Testis (tissue), 2 donors: Measurements from ENCODE around the gene SMOC1.

Experiments used
- CTCF ChIP-seq, 3 experiments: fragments of 450-650 bp in 2 of 3; fragments of 200-600 bp in 1 of 3; sonication (generic) in 1 of 3; IDR thresholded peaks; one replicate each; pipeline ENCODE4 v1.5.1; 2016 to 2019; ENCODE audit warnings: antibody characterized with exemption in 3 of 3, mild to moderate bottlenecking in 2 of 3, moderate library complexity in 1 of 3
- POLR2A ChIP-seq: fragments of 450-650 bp; IDR thresholded peaks from one replicate; pipeline ENCODE4 v1.6.1; 2017; ENCODE audit warnings: antibody characterized with exemption, mild to moderate bottlenecking, moderate library complexity

GRCh38 chr14:70000601-70001000, 121.4 kb downstream of the SMOC1 start:
- no peak for TF ChIP-seq CTCF (IDR thresholded peaks at IDR 0.05)
- no peak for TF ChIP-seq POLR2A
